Renal cortex interstitium (tissue), 11 donors: ENCODE data around the gene RALGAPB. TPM values are rescaled to one million over a fixed set of nuclear protein-coding genes. Genes with fewer than 3 reads are reported as not detected.
A peak's percentile ranks its signal among the peaks of the same experiment; 100 is the strongest.
"Not testable (repeated sequence)": the region's sequence is repeated elsewhere in the genome, so short reads cannot be mapped to it uniquely, and the experiment has no call there.

Experiments
- DNase-seq, 11 donors: peaks; one replicate each; pipeline ENCODE4 v3.0.0-alpha.2; 2013; ENCODE audit warnings: low read depth in 9 of 11, low spot score in 4 of 11; ENCODE audit errors: extremely low read depth in 1 of 11
- polyA plus RNA-seq, 3 donors: library from polyadenylated mRNA; unstranded; fragments of 120-200 nt; gene quantifications; one replicate each; pipeline ENCODE4 v1.2.1, GENCODE V29; 2013; ENCODE audit not compliant: insufficient read length in 3 of 3

The RALGAPB gene
- polyA plus RNA-seq, 3 donors: 35.2 to 42.3 (median 40.1) TPM

DNA sequence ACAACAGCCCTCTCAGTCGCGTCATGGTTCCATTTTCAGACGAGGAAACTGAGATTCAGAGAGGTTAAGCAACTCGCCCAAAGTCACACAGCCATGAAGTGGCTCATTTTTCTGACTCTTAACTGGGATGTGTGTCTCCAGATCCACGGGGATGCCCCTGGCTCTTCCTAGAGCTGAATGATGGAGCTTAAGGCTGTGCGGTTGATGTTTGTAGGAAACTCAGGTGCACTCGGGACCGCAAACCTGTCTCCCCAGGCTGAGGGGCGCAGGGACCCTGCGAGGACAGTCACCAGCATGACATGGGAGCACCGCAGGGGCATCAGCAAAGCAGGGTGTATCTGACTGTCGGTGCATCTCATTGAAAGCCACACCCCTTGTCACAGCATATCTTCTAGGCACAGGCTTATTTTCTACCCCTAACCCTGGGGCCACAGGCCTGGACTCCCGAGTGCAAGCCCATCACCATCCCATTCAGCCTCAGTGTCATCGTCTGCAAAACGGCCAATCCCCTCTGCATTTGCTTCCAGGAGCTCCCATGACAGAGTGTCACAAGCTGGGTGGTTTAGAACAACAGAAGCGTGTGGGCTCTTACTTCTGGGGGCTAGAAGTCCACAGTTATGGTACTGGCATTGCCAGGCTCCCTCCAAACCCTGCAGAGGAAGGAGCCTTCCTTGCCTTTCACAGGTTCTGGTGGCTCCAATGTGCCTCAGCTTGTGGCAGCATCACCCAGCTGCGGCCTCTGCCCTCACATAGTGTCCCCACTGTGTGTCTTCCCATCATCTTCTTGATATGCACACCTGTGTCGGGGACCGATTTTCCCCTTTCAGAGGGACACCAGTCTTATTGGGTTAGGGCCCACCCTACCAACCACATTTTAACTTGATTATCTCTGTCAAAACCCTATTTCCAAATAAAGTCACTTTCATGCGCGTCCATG is 119.1 kb downstream of the RALGAPB start:
- no peak for DNase-seq

DNA sequence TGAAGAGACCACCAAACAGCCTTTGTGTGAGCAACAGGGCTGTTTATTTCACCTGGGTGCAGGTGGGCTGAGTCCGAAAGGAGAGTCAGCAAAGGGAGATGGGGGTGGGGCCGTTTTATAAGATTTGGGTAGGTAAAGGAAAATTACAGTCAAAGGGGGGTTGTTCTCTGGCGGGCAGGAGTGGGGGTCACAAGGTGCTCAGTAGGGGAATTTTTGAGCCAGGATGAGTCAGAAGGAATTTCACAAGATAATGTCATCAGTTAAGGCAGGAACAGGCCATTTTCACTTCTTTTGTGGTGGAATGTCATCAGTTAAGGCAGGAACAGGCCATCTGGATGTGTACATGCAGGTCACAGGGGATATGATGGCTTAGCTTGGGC is 119.8 kb downstream of the RALGAPB start:
- DNase-seq: not testable (repeated sequence)

DNA sequence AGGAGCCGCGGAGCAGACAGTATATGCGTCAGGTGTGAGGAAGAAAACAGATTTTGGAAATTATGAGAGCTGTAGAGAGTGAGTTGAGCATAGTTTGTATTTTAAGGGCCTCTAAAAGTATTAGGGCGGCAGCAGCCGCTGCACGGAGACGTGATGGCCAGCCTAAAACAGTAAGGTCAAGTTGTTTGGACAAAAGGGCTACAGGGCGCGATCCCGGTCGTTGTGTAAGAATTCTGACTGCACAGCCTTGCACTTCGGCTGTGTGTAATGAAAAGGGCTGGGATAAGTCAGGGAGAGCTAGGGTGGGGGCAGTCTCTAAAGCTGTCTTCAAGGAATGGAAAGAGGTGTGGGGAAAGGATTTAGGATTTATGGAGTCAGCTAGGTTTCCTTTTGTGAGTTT is 121.6 kb downstream of the RALGAPB start:
- not testable (repeated sequence) for DNase-seq

DNA sequence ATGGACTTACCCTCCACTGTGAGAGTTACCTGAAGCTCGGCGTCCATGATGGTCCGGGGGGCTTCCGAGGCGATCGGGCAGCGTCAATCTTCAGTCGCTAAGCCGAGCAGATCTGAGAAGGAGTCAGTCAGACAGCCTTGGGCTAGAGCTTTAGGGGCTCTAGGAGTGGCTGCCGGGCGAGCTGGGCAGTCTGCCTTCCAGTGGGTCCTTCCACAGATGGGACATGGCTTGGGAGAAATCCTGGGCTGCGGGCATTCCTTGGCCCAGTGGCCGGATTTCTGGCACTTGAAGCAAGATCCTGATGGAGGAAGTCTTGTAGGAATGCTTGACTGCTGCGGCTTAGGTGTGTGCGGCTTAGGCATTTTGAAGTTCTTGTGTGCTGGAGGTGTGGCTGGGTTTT is 123.2 kb downstream of the RALGAPB start:
- not testable (repeated sequence) for DNase-seq

DNA sequence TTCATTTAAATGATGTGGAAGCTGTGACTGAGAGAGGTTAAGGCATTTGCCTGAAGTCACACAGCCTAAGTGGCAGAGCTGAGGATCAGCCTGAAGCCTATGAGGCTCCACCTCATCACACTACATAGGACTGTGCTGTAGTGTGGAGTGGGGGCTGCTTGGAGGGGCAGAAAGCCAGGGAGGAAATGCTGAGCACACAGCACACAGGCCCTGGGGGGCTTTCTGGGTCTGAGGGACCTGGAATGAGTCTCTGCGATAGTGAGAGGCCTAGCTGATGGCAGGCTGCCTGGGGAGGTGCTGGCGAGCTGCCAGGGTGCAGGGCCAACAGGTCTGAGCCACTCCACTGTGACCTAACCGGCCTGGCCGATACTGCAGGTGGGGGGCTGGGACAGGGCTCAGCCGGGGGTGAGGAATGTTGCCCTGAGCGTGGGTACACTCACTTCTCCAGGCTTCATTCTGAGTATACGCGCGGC is 126.8 kb downstream of the RALGAPB start:
- DNase-seq: peak in 4 of 11 donors; percentile 19 to 45 (median 24)

DNA sequence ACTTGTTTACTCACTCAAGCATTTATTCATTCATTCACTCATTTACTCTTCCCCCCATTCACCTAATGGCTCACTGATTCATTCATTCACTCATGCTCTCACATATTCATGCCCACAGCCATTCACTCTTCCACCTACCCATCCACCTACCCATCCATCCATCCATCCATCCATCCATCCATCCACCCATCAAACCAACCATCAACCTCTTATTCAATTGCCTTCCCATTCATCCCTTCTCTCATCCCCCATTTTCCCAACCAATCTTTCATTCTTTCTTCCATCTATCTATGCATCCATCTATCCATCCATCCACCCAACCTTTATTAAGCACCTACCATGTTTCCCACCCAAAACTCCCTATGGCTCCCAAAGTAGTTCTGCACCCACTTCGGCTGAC is 127.4 kb downstream of the RALGAPB start:
- DNase-seq: no peak

DNA sequence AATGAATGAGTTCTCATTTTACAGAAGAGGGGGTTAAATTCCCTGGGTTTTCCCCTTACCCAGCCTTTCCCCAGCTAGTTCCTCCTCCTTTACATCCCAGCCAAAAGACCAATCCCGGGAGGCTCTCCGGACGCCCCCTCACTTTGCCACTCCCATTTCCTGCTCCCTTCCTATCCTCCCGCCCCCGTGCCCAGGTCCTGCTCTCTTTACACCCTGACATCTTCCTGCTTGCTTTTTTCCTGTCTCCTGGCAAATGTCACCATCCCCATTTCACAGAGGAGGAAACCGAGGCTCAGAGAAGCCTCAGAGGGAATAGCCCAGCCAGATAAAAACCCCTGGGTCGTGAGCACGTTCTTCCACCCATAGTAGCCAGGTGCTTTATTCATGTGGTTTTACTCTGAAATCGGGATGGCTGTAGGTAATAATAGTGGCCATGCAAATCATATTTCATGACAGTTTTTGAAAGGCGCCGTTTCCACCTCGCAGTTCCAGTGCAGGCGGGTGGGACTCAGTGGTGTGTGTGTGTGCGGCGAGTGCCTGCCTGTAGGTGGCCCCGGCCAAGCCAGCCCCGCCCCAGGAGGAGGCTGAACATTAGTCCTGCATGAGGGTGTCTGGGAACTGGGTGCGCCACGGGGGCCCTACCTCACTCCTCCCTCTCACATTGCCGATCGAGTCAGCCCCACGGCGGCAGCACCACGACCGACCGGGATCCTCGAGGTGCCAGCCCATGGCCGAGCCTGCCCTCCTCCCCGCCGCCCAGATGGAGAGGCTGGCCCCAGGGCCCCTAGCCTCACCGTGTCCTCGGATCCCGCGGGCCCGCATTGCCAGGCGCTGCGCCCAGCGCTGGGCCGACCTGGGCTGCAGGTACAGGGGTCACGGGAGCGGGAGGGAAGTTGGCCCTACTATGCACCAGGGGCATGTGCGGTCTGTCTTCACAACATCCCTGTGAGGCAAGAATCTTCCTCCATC is 128.9 kb downstream of the RALGAPB start, which contains the start of gene ARHGAP40:
TSS of gene ARHGAP40 (plus strand) at position 594 of the 969 bp plus-strand sequence.
- peak in 1 of 11 donors; percentile 20 for DNase-seq

DNA sequence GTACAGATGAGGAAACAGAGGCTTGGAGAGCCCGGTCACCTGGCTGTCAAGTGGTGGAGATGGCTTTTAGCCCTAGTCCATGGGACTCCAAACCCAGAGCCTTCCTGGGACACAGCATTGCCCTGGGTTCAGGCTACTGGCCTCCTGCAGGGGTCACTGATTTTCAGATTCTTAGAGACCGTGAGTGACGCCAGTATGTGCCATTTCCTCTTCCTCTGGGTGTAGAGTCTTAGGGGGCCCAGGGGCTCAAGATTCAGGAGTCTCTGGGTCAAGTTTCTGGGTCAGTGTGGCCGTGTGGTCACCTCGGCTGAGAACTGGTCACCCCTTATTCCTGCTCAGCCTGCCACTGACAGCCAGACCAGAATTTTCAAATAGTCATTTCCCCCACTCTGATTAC is 129.5 kb downstream of the RALGAPB start:
- no peak for DNase-seq

DNA sequence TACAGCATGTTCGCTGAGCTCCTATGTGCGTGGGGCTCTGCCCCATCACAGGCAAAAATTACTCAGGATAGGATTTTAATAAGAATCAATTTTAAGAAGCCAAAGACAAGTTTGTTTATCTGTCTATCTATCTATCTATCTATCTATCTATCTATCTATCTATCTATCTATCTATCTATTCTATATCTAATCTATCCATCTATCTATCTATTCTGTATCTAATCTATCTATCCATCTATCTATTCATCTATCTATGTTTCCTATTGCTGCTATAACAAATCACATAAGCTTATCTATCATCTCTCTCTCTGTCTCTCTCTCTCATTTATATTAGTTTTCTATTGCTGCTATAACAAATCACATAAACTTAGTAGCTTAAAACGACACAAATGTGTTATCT is 130.6 kb downstream of the RALGAPB start:
- no peak for DNase-seq

DNA sequence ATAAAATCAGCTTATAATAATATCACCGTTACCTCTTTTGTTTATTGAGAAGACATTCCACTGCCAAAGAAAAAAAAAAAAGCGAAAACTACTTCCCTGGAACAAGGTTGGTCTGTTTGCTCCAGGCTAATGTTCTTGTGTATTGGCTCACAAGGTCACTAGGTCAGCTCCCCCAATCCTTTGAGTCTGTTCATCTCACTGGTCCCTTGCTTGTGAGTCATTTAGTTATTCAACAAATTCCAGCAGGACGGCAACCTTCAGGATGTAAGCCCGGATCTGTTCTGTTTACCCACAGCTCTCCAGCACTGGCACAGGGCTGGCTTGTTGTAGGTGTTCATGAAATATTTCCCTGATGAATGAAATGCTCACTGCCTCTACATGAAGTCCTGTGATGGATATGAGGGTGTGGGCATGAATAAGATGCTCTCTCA is 132.2 kb downstream of the RALGAPB start:
- no peak for DNase-seq

DNA sequence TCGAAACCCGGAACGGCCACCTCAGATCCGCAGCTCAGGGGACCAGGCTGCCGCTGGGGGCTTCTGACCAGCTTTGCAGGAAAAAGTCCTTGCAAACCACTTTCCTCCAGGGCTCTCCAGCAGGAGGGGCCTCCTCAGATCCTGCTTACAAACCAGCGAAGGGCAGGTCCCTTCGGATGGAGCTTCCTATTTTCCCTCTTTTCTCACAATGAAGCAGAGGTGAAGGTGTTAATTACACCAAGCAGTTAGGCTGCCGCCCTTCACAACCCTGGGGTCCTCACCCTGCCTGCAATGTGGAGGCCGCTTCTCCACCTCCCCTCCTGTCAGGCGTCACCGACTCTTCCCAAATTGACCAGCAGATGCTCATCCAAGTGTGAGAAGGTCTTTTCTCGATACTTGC is 134.7 kb downstream of the RALGAPB start:
- no peak for DNase-seq

DNA sequence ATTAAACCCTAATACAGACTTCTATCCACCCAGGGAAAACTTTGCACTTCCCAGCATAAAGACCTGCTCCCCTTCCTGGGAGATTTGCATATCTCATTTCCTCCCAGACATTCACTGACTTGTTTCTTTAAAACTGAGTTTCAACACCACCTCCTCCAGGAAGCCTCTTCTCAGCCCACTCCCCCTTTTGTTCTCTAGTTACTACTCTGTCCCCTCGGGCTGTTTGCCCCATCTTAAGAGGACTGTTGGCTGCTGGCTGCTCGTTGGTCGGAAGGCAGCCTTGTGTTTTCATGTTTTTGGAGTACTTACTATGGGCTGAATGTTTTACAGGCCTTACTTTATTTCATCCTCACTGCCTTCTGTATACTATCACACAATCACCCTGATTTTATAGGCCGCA is 135.5 kb downstream of the RALGAPB start:
- no peak for DNase-seq

DNA sequence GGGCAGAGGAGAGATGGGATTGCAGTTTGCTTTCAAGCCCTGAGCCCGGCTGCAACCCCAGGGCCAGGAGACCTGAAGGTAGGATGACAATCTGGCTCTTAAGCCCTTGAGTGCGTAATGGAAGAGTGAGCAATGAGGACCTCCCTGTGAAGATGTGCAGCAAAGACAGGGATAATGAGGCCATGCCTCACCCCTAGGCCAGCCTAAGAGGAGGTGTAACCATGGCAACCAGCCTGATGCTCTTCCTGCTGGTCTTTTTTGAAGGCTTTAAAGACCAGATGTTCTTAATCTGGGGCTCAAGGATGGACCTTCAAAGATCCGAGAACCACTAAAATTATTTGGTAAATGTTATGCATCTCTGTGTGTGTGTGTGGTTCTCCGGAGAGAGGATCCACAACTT is 137.2 kb downstream of the RALGAPB start:
- DNase-seq: no peak

DNA sequence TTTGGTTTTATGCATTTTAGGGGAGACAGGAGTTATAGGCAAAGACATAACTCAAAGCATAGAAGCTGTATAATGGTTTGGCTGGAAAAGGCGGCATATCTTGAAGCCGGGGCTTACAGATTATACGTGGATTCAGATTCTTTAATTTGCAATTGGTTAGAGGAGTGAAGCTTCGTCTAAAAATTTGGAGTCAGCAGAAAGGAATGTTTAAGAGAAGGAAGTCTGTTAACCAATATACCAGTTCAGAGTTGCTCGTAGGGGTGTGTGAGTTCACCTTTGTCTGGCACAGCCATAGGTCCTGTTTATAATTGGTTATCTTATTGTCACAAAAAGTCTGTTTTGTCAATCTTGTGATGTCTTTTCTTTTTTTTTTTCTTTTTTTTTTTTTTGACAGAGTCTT is 137.9 kb downstream of the RALGAPB start:
- DNase-seq: no peak

DNA sequence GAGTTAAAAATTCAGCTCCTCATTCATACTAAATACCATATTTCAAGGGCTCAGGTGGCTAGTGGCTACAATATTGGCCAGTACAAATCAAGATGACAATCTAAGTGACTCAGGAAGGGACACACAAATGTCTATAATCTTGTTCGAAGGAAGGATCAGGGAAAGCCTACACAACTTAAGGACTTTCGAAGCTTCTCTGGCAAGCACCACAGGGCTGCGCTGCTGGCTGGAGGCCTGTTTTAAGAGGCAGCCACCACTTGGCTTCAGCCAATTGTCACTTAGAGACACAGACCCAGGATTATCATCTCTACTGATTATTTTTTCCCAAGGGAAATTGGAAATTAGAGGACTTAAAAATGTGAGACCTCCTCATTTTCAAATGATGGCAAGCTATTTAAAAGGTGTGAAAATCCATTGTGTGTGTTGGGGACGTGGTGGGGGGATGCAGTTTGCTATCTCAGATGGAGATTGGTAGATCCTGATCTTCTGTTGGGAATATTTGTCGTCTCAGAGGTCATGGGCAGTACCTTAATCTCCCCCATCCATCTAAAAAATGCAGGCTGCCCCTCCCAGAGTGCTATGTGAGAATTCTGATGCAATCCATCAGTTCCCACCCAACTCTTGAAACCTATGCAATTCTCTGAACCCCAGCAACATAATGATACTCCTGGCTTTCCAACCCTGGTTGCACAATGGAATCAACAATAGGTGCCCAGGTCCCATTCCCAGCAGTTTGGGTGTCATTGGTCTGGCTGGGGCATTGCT is 140.3 kb downstream of the RALGAPB start:
- no peak for DNase-seq

DNA sequence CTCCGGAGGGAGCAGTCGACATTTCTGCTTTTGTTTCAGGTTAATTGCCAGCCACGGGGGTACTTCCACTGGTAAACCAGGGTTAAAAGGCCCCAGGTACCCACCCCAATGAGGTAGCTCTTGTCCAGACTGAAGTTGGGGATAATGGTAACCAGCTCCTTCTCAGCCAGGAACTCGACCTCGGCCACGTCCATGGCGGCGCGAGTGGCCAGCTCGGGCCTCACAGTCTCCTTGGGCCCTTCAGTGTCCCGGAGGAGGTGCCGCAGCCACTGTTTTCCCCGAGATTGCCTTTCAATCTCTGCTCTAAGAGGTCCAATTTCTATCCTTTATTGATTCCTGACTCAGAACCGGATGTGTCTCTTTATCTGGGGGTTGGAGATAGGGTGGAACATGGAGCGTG is 142.6 kb downstream of the RALGAPB start:
- no peak for DNase-seq

DNA sequence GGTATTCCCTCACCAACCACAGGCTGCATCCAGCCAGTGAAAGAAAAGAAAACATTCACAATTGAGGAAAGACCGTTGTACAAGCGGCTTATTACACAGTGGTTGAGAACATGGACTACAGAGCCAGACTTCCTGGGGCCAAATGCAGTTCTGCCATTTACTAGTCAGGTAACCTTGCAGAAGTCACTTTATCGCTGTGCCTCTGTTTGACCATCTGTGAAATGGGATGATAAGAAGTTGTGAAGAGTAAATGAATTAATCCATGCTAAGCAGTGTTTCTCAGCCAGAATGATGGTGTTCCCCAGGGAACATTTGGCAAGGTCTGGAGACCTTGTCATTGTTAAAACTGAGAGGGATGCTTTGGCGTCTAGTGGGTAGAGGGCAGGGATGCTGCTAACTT is 143.8 kb downstream of the RALGAPB start:
- no peak for DNase-seq

DNA sequence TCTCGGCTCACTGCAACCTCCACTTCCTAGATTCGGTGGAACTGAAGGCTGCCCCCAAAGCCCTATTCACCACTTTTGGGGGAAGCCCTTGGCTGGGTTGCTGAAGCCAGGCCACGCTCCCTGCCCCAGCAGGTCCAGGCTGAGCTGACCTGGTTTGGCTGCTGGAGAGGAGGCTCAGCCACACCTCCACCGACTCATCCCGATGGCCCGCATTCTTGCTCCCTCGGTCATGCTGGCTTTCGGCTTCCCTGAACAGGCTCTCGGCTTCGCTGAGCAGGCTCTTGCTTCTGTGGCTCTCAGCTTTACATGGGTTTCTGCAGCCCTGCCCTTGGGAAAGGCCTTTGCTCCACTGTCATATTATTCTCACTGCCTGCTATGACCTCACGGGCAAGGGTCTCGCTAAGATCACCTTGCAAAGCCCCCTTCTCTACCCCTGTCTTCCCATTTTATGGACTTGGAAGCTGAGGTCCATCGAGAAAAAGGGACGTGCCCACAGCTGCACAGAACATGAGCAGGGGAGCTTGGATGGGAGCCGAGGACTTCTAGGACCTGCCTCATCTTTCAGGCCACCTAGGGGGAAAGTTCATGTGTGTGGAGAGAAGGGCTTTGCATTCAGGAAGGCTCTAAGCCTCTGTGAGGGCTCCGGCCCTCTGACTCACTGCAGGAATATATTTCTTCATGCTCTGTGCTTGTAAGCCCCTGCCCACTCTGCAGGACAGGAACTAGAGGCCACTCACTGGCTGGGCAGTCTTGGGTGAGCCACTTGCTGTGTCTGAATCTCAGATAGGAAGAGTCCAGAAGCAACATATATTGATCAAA is 144.6 kb downstream of the RALGAPB start:
- no peak for DNase-seq
